Transverse colon (tissue), 4 donors: ENCODE measurements around the gene AARS1. TPM values are rescaled to one million over a fixed set of nuclear protein-coding genes. Genes with fewer than 3 reads are reported as not detected.
A peak's percentile ranks its signal among the peaks of the same experiment; 100 is the strongest.
"Not testable (repeated sequence)": the region's sequence is repeated elsewhere in the genome, so short reads cannot be mapped to it uniquely, and the experiment has no call there.

ENCODE experiments used
- DNase-seq: peaks from one replicate; pipeline ENCODE4 v3.0.0-alpha.2; 2019
- H3K27ac ChIP-seq, 4 donors: fragments of 200-600 bp; sonication (generic); 2 replicates each; pipeline ENCODE4 v1.5.1; 2016 to 2018; ENCODE audit warnings: inconsistent platforms in 4 of 4
- H3K27me3 ChIP-seq: fragments of 200-600 bp; sonication (generic); 2 replicates; pipeline ENCODE4 v1.5.1; 2017; ENCODE audit warnings: inconsistent platforms
- H3K36me3 ChIP-seq, 4 donors: fragments of 200-600 bp; sonication (generic); 2 replicates each; pipeline ENCODE4 v1.5.1; 2017 to 2019; ENCODE audit warnings: inconsistent platforms in 4 of 4
- H3K4me1 ChIP-seq, 4 donors: fragments of 200-600 bp; sonication (generic); 2 replicates each; pipeline ENCODE4 v1.5.1; 2017 to 2020; ENCODE audit warnings: inconsistent platforms in 4 of 4
- H3K4me3 ChIP-seq, 4 donors: fragments of 200-600 bp; sonication (generic); 1 replicate in 1 of 4; 2 replicates in 3 of 4; pipeline versions ENCODE4 v1.5.1 to v1.6.1; 2017 to 2019; ENCODE audit warnings: inconsistent platforms in 4 of 4
- H3K9me3 ChIP-seq, 2 donors: fragments of 200-600 bp; sonication (generic); 2 replicates each; pipeline ENCODE4 v1.5.1; 2017 to 2019; ENCODE audit warnings: inconsistent platforms in 2 of 2
- CTCF ChIP-seq, 5 experiments: fragments of 200-600 bp in 3 of 5; fragments of 450-650 bp in 2 of 5; sonication (generic) in 3 of 5; IDR thresholded peaks; 1 replicate in 2 of 5; 2 replicates in 3 of 5; pipeline ENCODE4 v1.5.1; 2016 to 2017; ENCODE audit warnings: antibody characterized with exemption in 5 of 5, inconsistent platforms in 3 of 5, mild to moderate bottlenecking in 2 of 5, moderate library complexity in 1 of 5
- EP300 ChIP-seq: sonication (generic); formaldehyde crosslinking; IDR thresholded peaks from one replicate; pipeline ENCODE4 v1.6.1; 2017; ENCODE audit warnings: antibody characterized with exemption, low read depth
- POLR2A ChIP-seq: fragments of 450-650 bp; IDR thresholded peaks from one replicate; pipeline ENCODE4 v1.6.1; 2016; ENCODE audit warnings: antibody characterized with exemption, mild to moderate bottlenecking, moderate library complexity
- POLR2AphosphoS5 ChIP-seq, 3 donors: sonication (generic); formaldehyde crosslinking; IDR thresholded peaks; one replicate each; pipeline ENCODE4 v1.6.1; 2016; ENCODE audit warnings: antibody characterized with exemption in 3 of 3
- WGBS, 2 donors: methylation state at CpG; one replicate each; pipeline ENCODE4 v1.1.5; 2018; ENCODE audit warnings: low coverage in 1 of 2; 5-methylcytosine and 5-hydroxymethylcytosine counted together
- in situ Hi-C, 4 donors: fragments of 200-750 bp; cut with MboI; loops; one replicate each; pipeline versions ENCODE4 v1.15.0 to v1.15.1; 2017; ENCODE audit warnings: low sequenced_read_pairs in 3 of 4, low pct_ligation_motif_present in 1 of 4, low pct_unique_long_range_greater_than_20kb in 1 of 4
- intact Hi-C: fragments of 100-400 bp; cut with DNase I; formaldehyde crosslinking; loops from one replicate; pipeline ENCODE4 v1.15.1; 2023; ENCODE audit warnings: low total_unique reads
- total RNA-seq, 4 donors: library from RNA; depleted of rRNA; stranded (reverse); fragments of >200 nt; gene quantifications; one replicate each; pipeline ENCODE4 v1.1.0, GENCODE V29; 2016

AARS1 gene
- total RNA-seq = 10 to 100 TPM; 38.5 to 77.5 (median 54.6) TPM

- H3K27ac ChIP-seq = peak within 1 kb of the TSS; percentile 91 to 98 (median 96)
- no peaks in the 10 kb centered on the region for H3K27me3 ChIP-seq
- peak; percentile 97 for DNase-seq
- in situ Hi-C loops (no loop called here), intact Hi-C loops (loop anchor here (5.0 kb wide), 1 partner anchor 1152 kb away; no protein-coding TSS in a partner anchor)
- TF ChIP-seq POLR2AphosphoS5 (IDR thresholded peaks at IDR 0.05) (peak; percentile 98 to 99 (median 99)), POLR2A (peak; percentile 97), EP300 (no peak), CTCF (IDR thresholded peaks at IDR 0.05) (peak in 2 of 5 experiments; percentile 24 to 26)
- peak within 1 kb of the TSS; percentile 63 to 91 (median 78) for H3K4me3 ChIP-seq
- peaks cover 5 to 25% (median 16%) of the 10 kb centered on the region in 4 donors for H3K4me1 ChIP-seq
- 1 to 5% methylated on average over 8 to 45 of the region's 53 CpGs for WGBS, 2 donors
- no peaks in the 10 kb centered on the region for H3K36me3 ChIP-seq
- no peaks in the 10 kb centered on the region for H3K9me3 ChIP-seq
Observed at GRCh38 chr16:70289229-70290094, at the start of gene AARS1. AARS1 (minus strand) TSS chr16:70289506; CDS start chr16:70282763, 6,743 bp downstream.

GRCh38 chr16:70337814-70338213 lies 48.5 kb upstream of the AARS1 start:
- WGBS, 2 donors = 98 to 100% methylated on average over 5 of the region's 5 CpGs
- H3K4me1 ChIP-seq = no peaks in the 10 kb centered on the region
- no peaks in the 10 kb centered on the region for H3K27me3 ChIP-seq
- DNase-seq = no peak
- intact Hi-C loops (no loop called here), in situ Hi-C loops (no loop called here)
- no peak for TF ChIP-seq EP300
- TF ChIP-seq POLR2A = no peak
- TF ChIP-seq CTCF (IDR thresholded peaks at IDR 0.05) = no peak
- no peak for TF ChIP-seq POLR2AphosphoS5 (IDR thresholded peaks at IDR 0.05)
- no peak overlapping the region for H3K27ac ChIP-seq
- no peak overlapping the region for H3K4me3 ChIP-seq
- no peaks in the 10 kb centered on the region for H3K9me3 ChIP-seq
- peaks cover 0 to 22% (median 6%) of the 10 kb centered on the region in 4 donors for H3K36me3 ChIP-seq

- H3K4me1 ChIP-seq, in situ Hi-C loops, H3K27ac ChIP-seq, H3K9me3 ChIP-seq, DNase-seq, H3K27me3 ChIP-seq, intact Hi-C loops, H3K4me3 ChIP-seq: not testable (repeated sequence)
- H3K36me3 ChIP-seq = peaks cover 0 to 38% (median 14%) of the 10 kb centered on the region in 4 donors
- 40 to 86% methylated on average over 1 to 7 of the region's 12 CpGs for WGBS, 2 donors
Observed at GRCh38 chr16:70332728-70333127, 43.4 kb upstream of the AARS1 start.

DNA sequence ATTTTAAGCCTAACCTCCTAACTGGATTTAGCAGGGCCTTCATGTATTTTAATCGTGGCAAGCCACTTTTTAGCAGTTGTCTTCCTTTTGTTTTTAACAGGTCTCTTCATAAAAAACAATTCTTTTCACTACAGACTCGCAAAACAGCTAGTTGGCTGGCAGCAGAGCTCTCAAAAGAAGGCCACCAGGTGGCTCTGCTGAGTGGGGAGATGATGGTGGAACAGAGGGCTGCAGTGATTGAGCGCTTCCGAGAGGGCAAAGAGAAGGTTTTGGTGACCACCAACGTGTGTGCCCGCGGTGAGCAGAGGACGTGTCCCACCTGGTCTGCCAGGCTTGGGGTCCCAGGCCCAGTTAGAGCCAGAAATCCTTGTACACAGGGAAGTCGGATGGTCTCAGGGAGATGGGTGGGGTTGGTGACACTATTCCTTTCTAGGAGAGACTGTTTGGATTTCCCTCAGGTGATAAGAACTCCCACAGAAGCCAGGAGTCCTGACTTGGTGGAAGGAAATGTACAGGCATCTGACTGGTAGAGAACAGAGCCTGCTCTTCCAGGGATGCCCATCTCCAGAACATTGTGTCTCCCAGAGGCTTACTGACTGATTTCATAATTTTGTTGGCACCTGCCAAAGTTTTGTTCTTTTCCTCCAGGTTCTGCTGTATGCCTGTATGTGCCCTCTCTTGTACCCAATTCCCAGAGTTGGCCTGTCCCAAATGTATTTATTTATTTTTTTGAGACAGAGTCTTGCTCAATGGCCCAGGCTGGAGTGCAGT lies 42.5 kb upstream of the AARS1 start:
- no peak for DNase-seq
- in situ Hi-C loops (no loop called here), intact Hi-C loops (no loop called here)
- H3K27me3 ChIP-seq = no peaks in the 10 kb centered on the region
- no peaks in the 10 kb centered on the region for H3K4me1 ChIP-seq
- peaks cover 0 to 44% (median 19%) of the 10 kb centered on the region in 4 donors for H3K36me3 ChIP-seq
- TF ChIP-seq CTCF (IDR thresholded peaks at IDR 0.05) (peak; percentile 29 to 37 (median 32)), POLR2A (no peak)
- no peaks in the 10 kb centered on the region for H3K9me3 ChIP-seq
- H3K4me3 ChIP-seq = no peak overlapping the region
- H3K27ac ChIP-seq = no peak overlapping the region
- 59 to 72% methylated on average over 3 to 9 of the region's 9 CpGs for WGBS, 2 donors
